ENCODE results near the gene HBM.

DNA sequence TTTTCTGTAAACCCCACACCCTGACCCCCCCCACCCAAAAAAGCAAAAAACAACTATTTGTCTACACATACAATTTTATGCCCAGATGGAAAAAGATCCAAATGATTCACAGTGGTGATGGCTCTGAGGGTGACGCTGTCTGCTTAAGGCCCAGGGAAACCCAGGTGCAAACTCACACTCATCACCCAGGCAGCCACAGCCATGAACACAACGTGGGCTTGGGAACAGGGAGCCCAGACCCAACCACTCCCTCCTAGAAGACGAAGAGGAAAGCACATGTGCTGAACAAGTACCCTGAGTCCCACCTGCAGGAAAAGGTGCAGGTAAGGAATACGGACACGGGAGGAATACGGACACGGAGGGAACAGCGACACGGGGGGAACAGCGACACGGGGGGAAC is 19.9 kb downstream of the HBM start:
- TF ChIP-seq FOXM1 (IDR thresholded peaks at IDR 0.05; ENCODE audit: borderline replicate concordance) (no peak), FOXK2 (IDR thresholded peaks at IDR 0.05) (no peak), TARDBP (IDR thresholded peaks at IDR 0.05) (no peak), FOXA1 (IDR thresholded peaks at IDR 0.05) (no peak), BHLHE40 (IDR thresholded peaks at IDR 0.05; ENCODE audit: borderline replicate concordance) (no peak), HDGF (IDR thresholded peaks at IDR 0.05; ENCODE audit: borderline replicate concordance) (no peak), SUZ12 (IDR thresholded peaks at IDR 0.05) (no peak), NFRKB (IDR thresholded peaks at IDR 0.05) (no peak), SP1 (IDR thresholded peaks at IDR 0.05) (no peak), CTBP1 (IDR thresholded peaks at IDR 0.05; ENCODE audit: borderline replicate concordance) (no peak), ARNT (IDR thresholded peaks at IDR 0.05) (no peak), L3MBTL2 (conservative IDR thresholded peaks at IDR 0.05) (no peak)
- TF ChIP-seq, protein P1, sequence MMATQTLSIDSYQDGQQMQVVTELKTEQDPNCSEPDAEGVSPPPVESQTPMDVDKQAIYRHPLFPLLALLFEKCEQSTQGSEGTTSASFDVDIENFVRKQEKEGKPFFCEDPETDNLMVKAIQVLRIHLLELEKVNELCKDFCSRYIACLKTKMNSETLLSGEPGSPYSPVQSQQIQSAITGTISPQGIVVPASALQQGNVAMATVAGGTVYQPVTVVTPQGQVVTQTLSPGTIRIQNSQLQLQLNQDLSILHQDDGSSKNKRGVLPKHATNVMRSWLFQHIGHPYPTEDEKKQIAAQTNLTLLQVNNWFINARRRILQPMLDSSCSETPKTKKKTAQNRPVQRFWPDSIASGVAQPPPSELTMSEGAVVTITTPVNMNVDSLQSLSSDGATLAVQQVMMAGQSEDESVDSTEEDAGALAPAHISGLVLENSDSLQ (IDR thresholded peaks at IDR 0.05): no peak
